Measurements from ENCODE around the gene WBP11. TPM values are rescaled to one million over a fixed set of nuclear protein-coding genes. Genes with fewer than 3 reads are reported as not detected.

WBP11 gene
- polyA plus RNA-seq, 4 donors, result 93.4 to 113 (median 112) TPM

DNA sequence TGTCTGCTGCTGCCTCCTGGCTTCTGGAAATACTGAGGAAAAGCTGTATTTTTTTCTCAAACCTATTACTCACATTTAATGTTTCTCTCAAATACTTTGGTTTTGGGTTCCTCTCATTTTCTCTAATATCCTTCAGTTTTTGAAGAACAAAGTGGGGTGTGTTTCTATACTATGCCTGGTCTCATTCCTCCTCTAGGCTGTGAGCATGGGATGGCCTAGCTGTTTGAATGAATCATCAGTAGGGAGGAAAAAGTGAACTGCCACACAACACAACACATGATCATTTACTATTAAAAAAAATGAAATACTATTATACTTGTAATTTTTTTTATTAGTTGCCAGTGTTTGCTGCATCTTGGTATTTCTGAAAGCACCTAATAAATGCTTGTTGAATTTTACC lies 22.0 kb upstream of the WBP11 start:
- no peak for DNase-seq (ENCODE audit: low read depth in 4 of 4, low spot score in 3 of 4)

DNA sequence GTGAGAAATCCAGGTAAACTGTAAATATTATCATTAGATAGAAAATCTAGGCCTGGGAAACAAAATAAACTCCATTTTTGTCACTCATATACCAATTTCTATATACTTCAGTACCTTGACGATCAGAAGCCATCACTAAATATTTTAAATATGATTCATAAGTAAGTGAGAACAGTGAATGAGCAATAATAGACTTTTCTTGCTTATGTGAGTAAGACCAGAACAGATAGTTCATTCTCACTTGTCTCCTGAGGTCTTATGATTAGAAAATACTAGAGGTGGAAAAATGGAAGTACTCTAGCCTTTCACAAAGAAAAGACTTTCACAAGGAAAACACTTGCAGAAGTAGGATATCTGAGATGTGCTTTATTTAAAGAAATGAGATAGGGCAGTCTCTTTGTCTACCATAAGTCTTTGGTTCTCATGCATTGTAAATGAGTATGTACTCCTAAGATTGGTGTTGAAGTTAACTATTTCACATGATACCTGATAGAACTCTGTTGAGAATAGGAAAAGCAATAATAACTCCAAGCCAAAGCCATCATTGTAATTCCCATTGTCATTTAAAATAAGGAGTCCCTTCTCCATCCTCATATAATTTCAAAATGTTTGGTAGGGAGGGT lies 20.8 kb upstream of the WBP11 start:
- DNase-seq (ENCODE audit: low read depth in 4 of 4, low spot score in 3 of 4), result no peak

DNA sequence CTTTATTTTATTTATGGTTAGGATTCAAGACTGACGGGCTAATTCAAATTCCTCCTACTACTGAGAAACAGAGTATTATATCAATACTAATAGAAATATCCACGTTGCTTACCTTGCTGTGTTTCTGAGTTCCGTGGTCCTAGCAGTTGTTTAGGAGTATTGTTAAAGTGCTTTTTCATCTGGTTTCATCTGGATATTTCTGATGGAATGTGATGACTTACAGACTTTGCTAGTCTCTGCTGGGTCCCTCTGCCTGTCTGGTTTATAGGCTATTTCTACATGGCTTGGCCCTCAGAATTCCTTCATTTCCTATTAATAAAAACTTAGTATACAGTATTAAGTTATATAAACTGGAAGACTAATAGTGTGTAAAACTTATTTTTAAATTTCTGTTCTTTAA lies 10.7 kb upstream of the WBP11 start, which contains the start of gene SMCO3:
Gene SMCO3 (minus strand): TSS at position 169 of the 400 bp plus-strand sequence. CDS start 7,502 bp downstream, outside the sequence.
- DNase-seq (ENCODE audit: low read depth in 4 of 4, low spot score in 3 of 4), result no peak

DNA sequence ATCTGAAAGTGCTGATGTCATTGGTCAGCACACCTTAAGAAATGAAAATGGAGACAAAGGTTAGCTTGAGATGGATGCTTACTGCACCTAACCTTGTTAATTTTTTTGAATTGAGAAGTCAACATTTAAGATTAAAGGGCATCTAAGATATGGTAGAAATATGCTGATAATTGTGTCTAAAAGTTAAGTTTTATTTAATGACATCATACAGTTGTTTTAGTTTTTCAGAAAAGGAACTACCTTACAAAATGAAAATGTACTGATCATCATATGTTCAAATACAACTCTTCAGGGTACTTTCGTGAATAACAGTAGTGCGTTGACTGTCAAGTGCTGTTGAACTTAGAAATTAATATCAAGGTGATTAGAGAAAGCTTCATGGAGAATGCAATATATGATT lies 8.2 kb upstream of the WBP11 start:
- no peak for DNase-seq (ENCODE audit: low read depth in 4 of 4, low spot score in 3 of 4)

DNA sequence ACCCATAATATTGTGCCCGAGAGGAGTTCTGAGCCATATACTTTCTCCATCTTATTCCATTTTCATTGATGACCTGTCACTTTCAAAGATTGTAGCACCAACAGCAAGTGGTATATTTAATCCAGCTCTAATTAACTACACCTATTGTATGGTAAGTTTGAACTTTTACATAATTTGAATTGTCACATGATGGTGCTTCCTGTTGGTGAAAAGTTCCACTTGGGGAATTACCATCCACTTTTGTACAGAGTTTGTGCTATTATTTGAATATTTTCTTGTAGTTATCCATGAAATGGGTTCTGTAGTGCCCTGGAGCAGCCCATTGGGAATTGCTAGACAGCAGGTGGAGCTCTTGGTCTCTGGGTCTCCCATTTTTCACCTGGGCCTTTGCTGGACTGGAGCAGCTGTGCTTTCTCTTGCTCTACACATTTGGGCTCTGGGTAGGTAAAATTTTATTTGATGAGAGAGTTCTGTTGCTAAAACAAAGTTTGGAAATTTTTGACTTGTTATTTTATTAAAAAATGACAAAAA lies 7.7 kb upstream of the WBP11 start:
- no peak for DNase-seq (ENCODE audit: low read depth in 4 of 4, low spot score in 3 of 4)

DNA sequence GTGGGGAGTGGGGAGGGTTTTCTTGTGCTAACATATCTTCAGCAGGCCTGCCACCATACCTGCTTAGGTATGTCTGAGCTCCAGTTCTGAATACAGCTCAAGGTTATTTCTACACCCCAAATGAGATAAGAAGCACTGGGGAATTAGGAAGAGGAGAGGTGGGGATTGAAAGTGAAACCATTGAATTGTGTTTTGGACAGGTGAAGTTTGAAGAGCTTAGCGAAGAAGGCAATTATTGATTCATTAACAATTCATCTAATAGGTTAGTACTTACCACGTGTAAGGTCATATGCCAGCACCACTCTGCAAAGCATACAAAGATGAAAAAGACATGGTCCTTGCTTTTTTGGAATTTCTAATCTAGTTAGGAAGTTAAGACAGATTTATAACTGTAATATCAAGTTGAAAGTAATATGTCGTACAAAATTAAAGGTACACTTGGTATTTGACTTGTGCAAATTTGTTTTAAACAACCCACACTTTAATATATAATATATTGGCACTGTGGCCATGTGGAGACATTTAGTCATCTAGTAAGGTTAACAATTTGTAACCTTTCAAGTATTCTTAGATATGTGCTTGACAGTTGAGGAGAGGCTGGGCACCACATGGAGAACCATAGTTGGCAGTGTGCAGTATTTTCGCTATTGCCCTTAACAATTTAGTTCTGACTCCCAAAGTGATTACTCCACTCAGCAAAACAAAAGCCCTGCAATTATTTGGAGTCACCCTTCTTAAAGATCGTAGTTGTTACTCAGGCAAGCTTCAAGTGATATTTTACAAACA lies 7.1 kb upstream of the WBP11 start:
- no peak for DNase-seq (ENCODE audit: low read depth in 4 of 4, low spot score in 3 of 4)

DNA sequence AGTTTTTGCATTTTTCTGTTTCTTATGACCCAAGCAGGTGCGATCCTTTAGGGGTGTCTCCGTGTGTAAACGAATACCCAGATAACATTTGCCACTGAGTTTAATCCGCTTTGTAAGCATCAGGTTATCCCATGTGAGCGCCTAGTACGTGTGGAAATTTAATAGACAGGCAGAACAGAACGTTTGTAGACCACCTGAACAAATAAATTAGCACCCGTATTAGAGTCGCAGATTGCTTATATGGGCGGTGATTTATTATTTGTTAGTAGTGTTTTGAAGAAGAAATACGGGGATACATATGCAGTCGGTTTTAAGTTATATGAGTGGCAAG lies 517 bp upstream of the WBP11 start:
- no peak for DNase-seq (ENCODE audit: low read depth in 4 of 4, low spot score in 3 of 4)

DNA sequence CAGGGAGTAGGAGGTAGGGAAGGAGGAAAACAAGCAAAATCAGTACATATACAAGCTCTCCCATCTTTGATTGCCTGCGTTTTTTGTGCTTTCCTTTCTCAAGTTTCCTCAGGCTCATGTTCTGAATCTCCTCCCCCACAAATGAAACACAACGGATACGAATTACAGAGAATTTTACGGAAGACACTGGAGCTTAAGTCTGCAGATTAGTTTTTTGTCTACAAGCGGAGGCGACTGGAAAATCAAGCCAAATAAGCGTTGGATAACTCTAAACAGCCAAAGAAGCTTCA lies 612 bp downstream of the WBP11 start:
- peak in 3 of 4 donors; percentile 40 to 62 (median 59) for DNase-seq (ENCODE audit: low read depth in 4 of 4, low spot score in 3 of 4)

DNA sequence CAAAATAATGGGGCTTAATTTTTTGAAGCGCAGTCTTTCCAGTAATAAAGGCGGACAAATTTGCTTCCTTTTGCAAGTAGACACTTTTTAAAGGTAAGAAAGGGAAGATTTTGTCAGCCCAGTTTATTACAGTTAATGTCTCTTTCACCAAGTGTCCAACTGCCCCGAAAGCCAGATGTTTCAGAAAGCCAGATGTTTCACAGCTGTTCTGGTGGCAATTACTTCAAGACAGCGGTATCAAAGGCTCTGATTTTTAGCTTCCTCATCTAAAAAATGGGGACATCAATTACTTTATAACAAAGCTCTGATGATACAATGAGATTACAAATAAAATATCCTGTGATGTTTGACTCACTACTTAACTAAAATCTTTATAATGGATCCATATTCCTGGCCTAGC lies 1.0 kb downstream of the WBP11 start:
- DNase-seq (ENCODE audit: low read depth in 4 of 4, low spot score in 3 of 4), result no peak

DNA sequence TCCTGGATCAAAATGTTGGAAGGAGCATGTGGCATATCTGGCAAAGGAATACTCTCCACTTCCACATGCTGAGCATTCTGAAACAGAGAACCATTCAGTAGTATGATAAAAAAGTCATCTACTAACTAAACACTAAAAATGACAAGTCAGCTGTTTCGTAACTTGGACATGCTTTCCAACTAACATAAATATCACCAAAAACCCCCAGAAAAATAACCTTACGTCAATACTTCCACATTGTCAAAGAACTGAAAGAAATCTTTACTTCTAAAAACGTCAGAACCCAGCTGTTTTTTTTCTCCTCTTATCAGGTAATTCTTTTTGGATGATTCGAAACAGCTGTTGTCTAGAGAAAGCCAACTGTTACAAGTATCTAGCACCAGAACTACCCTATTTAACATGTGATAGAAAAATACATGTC lies 8.2 kb downstream of the WBP11 start:
- no peak for DNase-seq (ENCODE audit: low read depth in 4 of 4, low spot score in 3 of 4)

DNA sequence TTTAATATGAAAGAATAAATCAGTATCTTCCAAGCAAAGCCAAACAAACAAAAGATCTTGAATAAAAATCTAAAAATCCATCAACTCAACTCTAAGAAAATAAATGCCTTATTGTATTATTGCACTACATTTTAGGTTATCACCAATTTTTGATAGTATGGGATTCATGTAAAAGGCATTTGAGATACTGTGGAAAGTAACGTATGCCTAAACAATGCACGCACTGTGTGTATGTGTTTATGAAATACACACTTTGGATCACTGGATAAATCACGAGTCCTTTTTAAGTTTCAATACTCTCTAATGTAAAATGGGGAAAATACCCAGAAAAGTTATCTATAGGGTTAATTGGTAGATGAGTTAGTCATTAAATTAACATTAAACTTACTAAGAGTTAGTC lies 17.7 kb downstream of the WBP11 start:
- DNase-seq (ENCODE audit: low read depth in 4 of 4, low spot score in 3 of 4), result no peak

DNA sequence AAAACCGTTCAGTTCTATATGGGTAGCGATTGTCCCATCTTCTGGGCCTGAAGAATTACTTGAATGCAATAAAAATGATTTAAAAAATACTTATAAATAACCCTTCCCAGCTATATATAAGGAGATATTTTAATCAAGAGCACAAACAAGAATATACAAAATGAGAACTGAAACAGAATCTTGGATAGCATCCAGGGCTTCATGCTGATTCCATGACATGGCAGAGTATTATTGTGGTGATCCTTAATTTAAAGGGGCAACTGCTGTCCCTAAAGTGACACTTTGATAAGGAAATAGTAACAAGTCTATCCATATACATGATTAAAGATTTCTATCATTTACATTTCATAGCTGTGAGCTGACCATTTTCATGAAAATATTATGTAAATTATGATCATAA lies 18.8 kb downstream of the WBP11 start:
- DNase-seq (ENCODE audit: low read depth in 4 of 4, low spot score in 3 of 4), result no peak

DNA sequence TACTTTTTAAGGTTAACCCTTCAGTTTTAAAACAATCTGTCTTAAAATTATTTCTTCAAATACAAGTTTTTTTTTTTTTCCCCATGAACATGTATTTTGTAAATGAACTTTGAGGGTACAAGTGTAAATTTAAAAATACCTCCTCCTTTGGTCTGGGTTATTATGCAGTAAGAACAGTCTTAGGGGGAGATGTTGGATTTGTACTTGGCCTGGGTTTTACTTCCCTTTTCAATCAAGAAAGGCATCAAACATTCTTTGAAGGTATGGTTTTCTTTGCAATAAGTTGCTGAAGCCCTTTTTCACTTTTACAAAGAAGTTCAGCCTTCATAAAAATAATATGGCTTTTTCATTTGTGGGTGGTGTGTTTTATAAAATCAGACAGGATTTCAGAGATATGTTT lies 20.5 kb downstream of the WBP11 start:
- no peak for DNase-seq (ENCODE audit: low read depth in 4 of 4, low spot score in 3 of 4)

DNA sequence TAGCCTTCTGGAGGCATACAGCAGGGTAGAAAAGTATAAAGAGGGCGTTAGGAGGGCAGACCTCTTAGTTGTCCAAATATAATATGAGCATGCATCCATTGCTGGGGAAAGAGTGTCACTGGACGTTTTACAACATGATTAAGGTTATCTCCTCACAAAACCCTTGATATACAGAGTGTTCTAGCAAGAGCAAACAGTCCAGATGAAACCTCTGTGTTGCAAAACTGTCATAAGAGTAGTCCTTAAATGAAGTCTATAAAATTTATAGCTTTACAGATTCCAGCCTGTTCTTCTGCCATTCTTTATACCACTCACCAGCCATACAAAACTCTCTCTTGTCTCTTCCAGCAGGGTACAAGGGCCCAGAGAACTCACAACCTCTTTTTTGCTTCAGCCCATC lies 21.7 kb downstream of the WBP11 start:
- no peak for DNase-seq (ENCODE audit: low read depth in 4 of 4, low spot score in 3 of 4)

DNA sequence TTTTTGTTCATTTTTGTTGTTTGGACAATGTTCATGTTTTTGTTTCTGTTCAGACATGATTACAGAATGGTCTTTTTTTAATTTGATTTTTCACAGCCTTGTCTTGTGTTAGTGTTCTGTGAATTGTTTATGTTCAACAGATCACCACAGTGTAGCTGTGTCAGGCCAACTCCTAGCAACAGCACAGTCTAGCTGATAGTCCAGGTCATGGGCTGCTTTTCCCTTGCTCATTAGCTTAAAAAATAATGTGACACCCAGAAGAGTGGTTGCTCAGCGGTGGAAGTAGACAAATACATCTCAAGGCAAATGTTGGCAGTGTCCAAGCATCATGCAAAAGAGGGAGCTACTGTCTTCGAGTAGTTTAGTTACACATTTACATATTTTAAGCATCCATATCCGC lies 22.4 kb downstream of the WBP11 start:
- no peak for DNase-seq (ENCODE audit: low read depth in 4 of 4, low spot score in 3 of 4)

DNA sequence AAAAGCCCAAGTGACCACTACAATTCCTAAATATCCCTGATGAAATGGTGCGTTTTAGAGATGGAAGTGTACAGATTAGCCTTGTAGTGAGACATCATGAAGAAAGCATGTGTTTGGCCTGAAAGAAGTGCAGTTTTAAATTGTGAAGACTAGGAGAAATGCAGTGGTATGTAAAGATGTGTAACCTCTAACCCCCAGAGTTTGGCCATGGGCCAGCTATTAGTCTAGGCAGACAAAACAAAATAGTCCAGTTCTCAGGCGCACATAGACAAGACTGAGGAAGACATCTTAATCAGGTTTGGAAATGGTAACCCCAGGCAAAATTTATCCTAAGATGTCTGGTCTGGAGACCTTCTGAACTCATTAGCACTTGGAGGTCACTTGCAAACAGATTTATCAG lies 23.4 kb downstream of the WBP11 start:
- no peak for DNase-seq (ENCODE audit: low read depth in 4 of 4, low spot score in 3 of 4)

DNA sequence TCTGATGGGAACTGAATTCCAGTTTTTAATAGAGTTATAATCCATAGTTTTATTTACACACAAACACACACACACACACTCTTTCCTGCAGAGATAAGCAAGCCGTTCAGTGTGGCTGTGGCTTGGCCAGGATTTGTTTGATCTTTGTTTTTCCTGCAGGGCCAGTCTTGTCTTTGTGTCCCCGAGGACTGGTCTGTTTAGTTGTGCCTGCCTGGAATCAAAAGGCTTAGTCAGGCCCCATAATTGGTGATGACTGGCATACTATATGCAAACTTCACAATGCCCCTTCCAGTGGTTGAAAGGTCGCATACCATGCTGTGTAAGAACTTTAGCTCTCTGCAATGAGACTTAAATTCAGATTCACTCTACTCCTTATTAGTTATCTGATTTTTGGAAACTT lies 26.0 kb downstream of the WBP11 start:
- no peak for DNase-seq (ENCODE audit: low read depth in 4 of 4, low spot score in 3 of 4)

DNA sequence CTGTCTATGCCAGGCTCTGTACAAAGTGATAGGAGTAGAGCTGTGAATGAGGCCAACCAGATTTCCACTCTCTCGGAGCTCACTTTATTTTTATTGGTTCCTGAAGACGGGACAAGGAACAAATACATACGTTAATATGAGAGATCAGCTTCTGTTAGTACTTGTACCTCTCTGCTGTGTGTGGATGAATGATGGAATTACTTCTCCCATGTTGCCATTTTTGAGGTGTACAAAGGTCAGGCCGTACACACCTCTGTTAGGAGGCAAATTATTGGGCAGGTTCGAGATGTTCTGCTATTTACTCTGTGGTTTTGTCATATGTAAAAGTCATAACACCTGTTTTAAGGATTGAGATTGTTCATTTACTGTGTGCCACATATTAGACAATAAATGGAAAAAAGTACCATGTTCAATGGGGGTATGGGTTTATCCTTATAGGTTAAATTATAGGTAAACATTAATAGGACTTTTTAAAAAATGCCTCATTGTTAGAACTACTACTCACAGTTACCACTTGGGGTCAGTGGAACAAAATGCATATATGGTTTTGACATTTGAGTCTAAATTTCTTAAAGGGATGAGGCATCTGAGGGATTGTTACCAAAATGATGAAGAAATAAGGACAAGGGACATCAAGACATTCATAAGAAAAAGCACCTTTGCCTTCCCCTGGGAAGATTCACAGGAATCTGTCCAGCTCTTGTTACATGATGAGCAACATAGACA lies 26.9 kb downstream of the WBP11 start:
- no peak for DNase-seq (ENCODE audit: low read depth in 4 of 4, low spot score in 3 of 4)

DNA sequence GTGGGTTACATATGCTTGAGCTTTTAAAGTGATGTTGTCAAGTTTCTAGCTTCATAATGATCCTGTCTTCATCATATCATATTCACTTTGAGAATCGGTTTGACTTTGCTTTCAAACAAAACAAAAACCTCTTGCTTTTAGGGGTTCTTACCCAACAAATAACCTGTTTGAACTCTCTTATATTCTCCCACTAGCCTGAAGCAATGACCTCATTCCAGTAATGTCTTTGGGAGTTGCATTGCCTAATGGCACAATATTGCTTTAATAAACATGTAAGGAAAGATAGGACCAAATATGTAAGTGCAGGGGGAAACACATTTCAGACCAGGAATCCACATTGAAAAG lies 27.7 kb downstream of the WBP11 start:
- no peak for DNase-seq (ENCODE audit: low read depth in 4 of 4, low spot score in 3 of 4)

DNA sequence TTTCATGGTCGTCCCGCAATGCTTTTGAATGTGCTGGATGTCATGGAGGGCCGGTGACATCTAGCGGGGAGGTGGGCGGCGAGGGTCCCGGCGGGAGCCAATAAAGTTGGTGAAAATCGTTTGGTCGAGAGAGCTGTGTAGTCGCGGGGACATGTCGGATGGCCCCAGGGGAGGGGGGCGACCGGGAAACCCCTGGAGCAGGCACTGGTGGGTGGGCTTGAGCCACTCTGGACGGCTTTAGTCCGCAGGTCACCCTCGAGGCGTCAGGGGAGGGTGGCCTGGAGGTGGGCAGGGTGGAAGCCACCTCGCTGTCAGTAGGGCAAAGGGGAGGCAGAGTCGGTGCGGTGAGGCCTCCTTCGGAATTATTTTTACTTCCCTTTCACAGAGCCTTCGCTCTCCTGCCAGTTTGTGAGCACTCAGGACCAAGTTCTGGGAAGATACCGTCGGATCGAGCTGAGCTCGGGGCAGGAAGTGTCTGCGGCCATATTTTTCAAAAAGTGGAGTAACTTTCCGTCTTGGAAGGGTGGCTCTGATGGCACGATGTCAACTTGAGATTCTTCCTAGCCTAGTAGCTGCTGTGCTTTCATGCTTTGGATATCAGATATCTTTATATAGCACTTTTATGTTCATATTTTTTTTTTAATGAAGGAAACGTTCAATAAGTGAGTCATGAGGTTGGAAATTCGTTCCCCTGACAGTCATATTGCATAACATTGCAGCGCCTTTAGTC lies 28.2 kb downstream of the WBP11 start:
- DNase-seq (ENCODE audit: low read depth in 4 of 4, low spot score in 3 of 4), result no peak

All from right renal pelvis (tissue), 4 donors.